ENCODE data around the gene GGA2. TPM values are rescaled to one million over a fixed set of nuclear protein-coding genes. Genes with fewer than 3 reads are reported as not detected.

GGA2 gene, protein sequence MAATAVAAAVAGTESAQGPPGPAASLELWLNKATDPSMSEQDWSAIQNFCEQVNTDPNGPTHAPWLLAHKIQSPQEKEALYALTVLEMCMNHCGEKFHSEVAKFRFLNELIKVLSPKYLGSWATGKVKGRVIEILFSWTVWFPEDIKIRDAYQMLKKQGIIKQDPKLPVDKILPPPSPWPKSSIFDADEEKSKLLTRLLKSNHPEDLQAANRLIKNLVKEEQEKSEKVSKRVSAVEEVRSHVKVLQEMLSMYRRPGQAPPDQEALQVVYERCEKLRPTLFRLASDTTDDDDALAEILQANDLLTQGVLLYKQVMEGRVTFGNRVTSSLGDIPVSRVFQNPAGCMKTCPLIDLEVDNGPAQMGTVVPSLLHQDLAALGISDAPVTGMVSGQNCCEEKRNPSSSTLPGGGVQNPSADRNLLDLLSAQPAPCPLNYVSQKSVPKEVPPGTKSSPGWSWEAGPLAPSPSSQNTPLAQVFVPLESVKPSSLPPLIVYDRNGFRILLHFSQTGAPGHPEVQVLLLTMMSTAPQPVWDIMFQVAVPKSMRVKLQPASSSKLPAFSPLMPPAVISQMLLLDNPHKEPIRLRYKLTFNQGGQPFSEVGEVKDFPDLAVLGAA
- 100 to 1,000 TPM in 5 of 6 donors, 10 to 100 TPM in 1; 84.4 to 197 (median 164) TPM for total RNA-seq

- WGBS, 2 donors, result 1% methylated on average over 15 to 34 of the region's 71 CpGs
- Histone ChIP-seq H3K9me3 (no peaks in the 10 kb centered on the region), H3K4me1 (peaks cover 30 to 50% (median 33%) of the 10 kb centered on the region in 4 donors), H3K27me3 (no peaks in the 10 kb centered on the region), H3K4me3 (peak within 1 kb of the TSS; percentile 79 to 99 (median 90)), H3K36me3 (no peaks in the 10 kb centered on the region), H3K27ac (peak within 1 kb of the TSS; percentile 86 to 92 (median 92))
- ATAC-seq (ENCODE audit: low FRiP score in 2 of 2) (peak; percentile 92 to 97), DNase-seq (peak; percentile 87 to 98)
- TF ChIP-seq EP300 (IDR thresholded peaks at IDR 0.05) (peak in 1 of 4 donors; percentile 37), POLR2A (IDR thresholded peaks at IDR 0.05) (peak in 3 of 4 donors; percentile 91 to 97 (median 93)), POLR2AphosphoS5 (IDR thresholded peaks at IDR 0.05) (peak; percentile 85 to 94)
- TF ChIP-seq, protein P1, sequence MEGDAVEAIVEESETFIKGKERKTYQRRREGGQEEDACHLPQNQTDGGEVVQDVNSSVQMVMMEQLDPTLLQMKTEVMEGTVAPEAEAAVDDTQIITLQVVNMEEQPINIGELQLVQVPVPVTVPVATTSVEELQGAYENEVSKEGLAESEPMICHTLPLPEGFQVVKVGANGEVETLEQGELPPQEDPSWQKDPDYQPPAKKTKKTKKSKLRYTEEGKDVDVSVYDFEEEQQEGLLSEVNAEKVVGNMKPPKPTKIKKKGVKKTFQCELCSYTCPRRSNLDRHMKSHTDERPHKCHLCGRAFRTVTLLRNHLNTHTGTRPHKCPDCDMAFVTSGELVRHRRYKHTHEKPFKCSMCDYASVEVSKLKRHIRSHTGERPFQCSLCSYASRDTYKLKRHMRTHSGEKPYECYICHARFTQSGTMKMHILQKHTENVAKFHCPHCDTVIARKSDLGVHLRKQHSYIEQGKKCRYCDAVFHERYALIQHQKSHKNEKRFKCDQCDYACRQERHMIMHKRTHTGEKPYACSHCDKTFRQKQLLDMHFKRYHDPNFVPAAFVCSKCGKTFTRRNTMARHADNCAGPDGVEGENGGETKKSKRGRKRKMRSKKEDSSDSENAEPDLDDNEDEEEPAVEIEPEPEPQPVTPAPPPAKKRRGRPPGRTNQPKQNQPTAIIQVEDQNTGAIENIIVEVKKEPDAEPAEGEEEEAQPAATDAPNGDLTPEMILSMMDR (IDR thresholded peaks at IDR 0.05), result peak in 4 of 6 experiments; percentile 13 to 52 (median 25)
Observed at GRCh38 chr16:23510164-23510914, at the start of gene GGA2. GGA2 (minus strand) TSS chr16:23510494; CDS start chr16:23510411, 83 bp downstream.

GRCh38 chr16:23557779-23558702, 47.7 kb upstream of the GGA2 start:
- H3K27me3 ChIP-seq, result no peaks in the 10 kb centered on the region
- TF ChIP-seq EP300 (IDR thresholded peaks at IDR 0.05) (no peak), POLR2AphosphoS5 (IDR thresholded peaks at IDR 0.05) (no peak), POLR2A (IDR thresholded peaks at IDR 0.05) (peak in 1 of 4 donors; percentile 33)
- TF ChIP-seq, protein P1 (IDR thresholded peaks at IDR 0.05), result no peak
- H3K36me3 ChIP-seq, result peaks cover 9 to 45% (median 26%) of the 10 kb centered on the region in 4 donors
- 3 to 23% methylated on average over 5 to 37 of the region's 60 CpGs for WGBS, 2 donors
- no peaks in the 10 kb centered on the region for H3K9me3 ChIP-seq
- peak; percentile 21 to 92 for DNase-seq
- ATAC-seq (ENCODE audit: low FRiP score in 2 of 2), result peak in 1 of 2 donors; percentile 41
- peaks cover 19 to 44% (median 24%) of the 10 kb centered on the region in 4 donors for H3K4me1 ChIP-seq
- H3K27ac ChIP-seq, result peak overlapping the region; percentile 83 to 92 (median 88)
- H3K4me3 ChIP-seq, result peak overlapping the region; percentile 81 to 91 (median 84)

DNA sequence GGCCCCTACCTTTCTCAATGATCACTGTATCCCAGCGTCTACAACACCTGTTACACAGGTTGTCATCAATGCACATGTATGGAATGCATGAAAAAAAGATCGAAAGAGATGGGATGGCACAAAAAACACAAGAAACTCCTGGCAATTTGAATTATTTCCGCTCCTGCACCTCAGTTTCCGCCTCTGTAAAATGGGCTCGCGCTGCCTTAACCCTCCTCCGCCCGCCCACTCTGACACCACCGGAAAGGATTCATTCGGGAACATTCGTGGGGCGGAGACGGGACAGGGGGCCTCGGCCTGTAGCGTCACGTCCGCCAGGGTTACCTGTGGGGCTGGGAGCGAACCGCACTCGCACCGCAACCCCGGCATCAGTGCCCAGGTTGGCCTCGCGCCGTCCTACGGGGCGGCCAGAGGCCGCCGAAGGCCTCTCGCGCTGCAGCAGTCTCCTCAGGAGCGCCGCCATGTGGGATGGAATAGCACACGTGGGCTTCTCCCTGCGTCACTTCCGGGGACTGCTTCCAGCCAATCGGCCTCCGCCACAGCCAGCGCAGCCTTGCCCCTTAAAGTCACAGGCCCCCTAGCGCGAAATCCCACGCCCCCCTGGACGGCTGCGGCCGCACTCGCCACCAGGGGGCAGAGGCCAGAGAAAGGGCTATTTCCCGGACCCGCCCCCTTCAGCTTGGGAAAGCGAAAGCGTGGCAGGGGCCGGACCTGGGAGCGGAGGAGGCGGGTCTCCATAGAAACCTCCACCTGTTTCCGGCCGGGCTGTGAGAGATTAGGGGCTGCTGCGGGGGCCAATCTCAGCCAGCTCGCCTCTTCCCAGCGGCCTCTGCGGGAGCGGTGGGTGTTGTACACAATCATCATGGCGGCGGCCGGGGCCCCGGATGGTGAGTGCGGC, 46.8 kb upstream of the GGA2 start, which contains the start of the genes EARS2 and UBFD1:
TSS of gene EARS2 (minus strand) at position 470 of the 898 bp plus-strand sequence. CDS start at position 463, 7 bp downstream.
TSS of gene UBFD1 (plus strand) at position 847 of the 898 bp plus-strand sequence. CDS start at position 863, 16 bp downstream.
- H3K9me3 ChIP-seq, result no peaks in the 10 kb centered on the region
- TF ChIP-seq POLR2AphosphoS5 (IDR thresholded peaks at IDR 0.05) (peak; percentile 69 to 73), EP300 (IDR thresholded peaks at IDR 0.05) (peak in 1 of 4 donors; percentile 50), POLR2A (IDR thresholded peaks at IDR 0.05) (peak in 3 of 4 donors; percentile 20 to 55 (median 27))
- TF ChIP-seq, protein P1 (IDR thresholded peaks at IDR 0.05), result peak; percentile 87 to 99 (median 98)
- DNase-seq, result peak; percentile 98 to 99
- H3K4me3 ChIP-seq, result peak within 1 kb of the TSS; percentile 81 to 91 (median 84)
- no peaks in the 10 kb centered on the region for H3K27me3 ChIP-seq
- H3K27ac ChIP-seq, result peak within 1 kb of the TSS; percentile 83 to 92 (median 88)
- H3K36me3 ChIP-seq, result peaks cover under 1 to 45% (median 22%) of the 10 kb centered on the region in 4 donors
- H3K4me1 ChIP-seq, result peaks cover 19 to 44% (median 24%) of the 10 kb centered on the region in 4 donors
- peak; percentile 97 to 98 for ATAC-seq (ENCODE audit: low FRiP score in 2 of 2)
- WGBS, 2 donors, result 2 to 4% methylated on average over 18 to 41 of the region's 65 CpGs
